A549 (cell line): ENCODE measurements around the gene SKIDA1. TPM values are rescaled to one million over a fixed set of nuclear protein-coding genes. Genes with fewer than 3 reads are reported as not detected.

Experiments used
- ATAC-seq, 2 experiments: fragments of 200-7000 bp in 1 of 2; fragments of >200 bp in 1 of 2; cut with Nextera tagmentation in 1 of 2; cut with Tn5 transposase in 1 of 2; 3 replicates each; pipeline versions ENCODE4 v1.8.0 to v1.9.1; 2018 to 2020; ENCODE audit warnings: mild to moderate bottlenecking in 1 of 2, moderate library complexity in 1 of 2
- CTCF ChIA-PET: fragments of 300-600 bp; sonication (Branson Sonifier 250); formaldehyde crosslinking; extraction: SDS; loops from one replicate; lab custom pipeline; 2021; ENCODE audit warnings: antibody characterized with exemption, inconsistent platforms; lab: Yijun Ruan, JAX
- POLR2A ChIA-PET: fragments of 350-600 bp; formaldehyde crosslinking; extraction: SDS; loops from one replicate; lab custom pipeline; 2021; ENCODE audit warnings: antibody characterized with exemption, inconsistent platforms; lab: Yijun Ruan, JAX
- DNase-seq, 2 experiments: peaks; one replicate each; pipeline versions ENCODE4 v3.0.0 to v3.0.0-alpha.2; 2011 to 2016; ENCODE audit warnings: low read depth in 1 of 2, low spot score in 1 of 2
- FAIRE-seq: peaks from 2 replicates; lab custom pipeline; 2011; peaks lifted over from hg19 to GRCh38; lab: Jason Lieb, UNC
- H3K27ac ChIP-seq, 2 experiments: fragments of >200 bp; sonication (Bioruptor Twin); formaldehyde crosslinking; 3 replicates each; pipeline ENCODE4 v1.5.1; 2016 to 2017
- H3K4me1 ChIP-seq: fragments of >200 bp; sonication (Bioruptor Twin); formaldehyde crosslinking; 3 replicates; pipeline ENCODE4 v1.6.1; 2016
- H3K4me2 ChIP-seq: fragments of >200 bp; sonication (Bioruptor Twin); formaldehyde crosslinking; 3 replicates; pipeline ENCODE4 v1.6.1; 2016
- H3K4me3 ChIP-seq: fragments of >200 bp; sonication (Bioruptor Twin); formaldehyde crosslinking; 3 replicates; pipeline ENCODE4 v1.5.1; 2016
- H3K9me3 ChIP-seq: fragments of >200 bp; sonication (Bioruptor Twin); formaldehyde crosslinking; 3 replicates; pipeline ENCODE4 v1.6.1; 2016
- CHD2 ChIP-seq: fragments of 150-350 bp; IDR thresholded peaks from 2 replicates; pipeline ENCODE4 v1.6.1; 2014; ENCODE audit warnings: low read length; ENCODE audit not compliant: partially characterized antibody
- EHF ChIP-seq: fragments of 250-450 bp; sonication (Bioruptor Pico); IDR thresholded peaks from 2 replicates; pipeline ENCODE4 v1.5.0; 2020; ENCODE audit warnings: mild to moderate bottlenecking
- EP300 ChIP-seq, 2 experiments: fragments of >200 bp; sonication (Bioruptor Twin); formaldehyde crosslinking; IDR thresholded peaks; 2 replicates in 1 of 2; 3 replicates in 1 of 2; pipeline ENCODE4 v1.6.1; 2016 to 2017
- ESRRA ChIP-seq: fragments of 150-350 bp; IDR thresholded peaks from 2 replicates; pipeline ENCODE4 v1.6.1; 2014; ENCODE audit warnings: mild to moderate bottlenecking, low read length, borderline replicate concordance
- HOXB13 ChIP-seq: fragments of 250-450 bp; sonication (Bioruptor Pico); IDR thresholded peaks from 2 replicates; pipeline ENCODE4 v1.5.0; 2020; ENCODE audit warnings: low read depth, mild to moderate bottlenecking, moderate library complexity
- KDM1A ChIP-seq: fragments of 200-600 bp; sonication (generic); IDR thresholded peaks from 2 replicates; pipeline ENCODE4 v1.6.1; 2016; ENCODE audit warnings: low read depth, mild to moderate bottlenecking
- MAFK ChIP-seq: fragments of 450-650 bp; IDR thresholded peaks from 2 replicates; pipeline ENCODE4 v1.6.1; 2014; ENCODE audit not compliant: partially characterized antibody
- MAX ChIP-seq: IDR thresholded peaks from 2 replicates; pipeline ENCODE4 v1.6.1; 2012
- MAZ ChIP-seq: fragments of 150-350 bp; IDR thresholded peaks from 2 replicates; pipeline ENCODE4 v1.6.1; 2014; ENCODE audit warnings: antibody characterized with exemption, low read depth, low read length, borderline replicate concordance
- MYC ChIP-seq: IDR thresholded peaks from 2 replicates; pipeline ENCODE4 v1.6.1; 2012; ENCODE audit warnings: mild to moderate bottlenecking, inconsistent platforms, low read length, improper control_type of control experiment, borderline replicate concordance
- NFE2L2 ChIP-seq: fragments of 150-350 bp; conservative IDR thresholded peaks from 2 replicates; pipeline ENCODE4 v1.6.1; 2014; ENCODE audit warnings: low read length
- PBX3 ChIP-seq: IDR thresholded peaks from 2 replicates; pipeline ENCODE4 v1.6.1; 2012
- POLR2A ChIP-seq: IDR thresholded peaks from 2 replicates; pipeline ENCODE4 v1.6.1; 2012; ENCODE audit warnings: mild to moderate bottlenecking, low read length
- POLR2AphosphoS2 ChIP-seq: conservative IDR thresholded peaks from 2 replicates; pipeline ENCODE4 v1.6.1; 2012; ENCODE audit warnings: low read length, improper control_type of control experiment, inconsistent platforms
- RAD21 ChIP-seq, 2 experiments: fragments of >200 bp in 1 of 2; sonication (Bioruptor Twin) in 1 of 2; formaldehyde crosslinking in 1 of 2; IDR thresholded peaks in 1 of 2; conservative IDR thresholded peaks in 1 of 2; 2 replicates in 1 of 2; 3 replicates in 1 of 2; pipeline ENCODE4 v1.6.1; 2012 to 2018; ENCODE audit warnings: inconsistent platforms in 1 of 2
- RARB ChIP-seq: fragments of 250-450 bp; sonication (Bioruptor Pico); IDR thresholded peaks from 2 replicates; pipeline ENCODE4 v1.8.0; 2021; ENCODE audit warnings: mild to moderate bottlenecking, moderate library complexity
- SMC3 ChIP-seq: fragments of >200 bp; sonication (Bioruptor Twin); formaldehyde crosslinking; IDR thresholded peaks from 3 replicates; pipeline ENCODE4 v1.6.1; 2018; ENCODE audit warnings: inconsistent platforms
- SREBF2 ChIP-seq: fragments of 450-650 bp; IDR thresholded peaks from 2 replicates; pipeline ENCODE4 v1.6.1; 2014; ENCODE audit warnings: mild to moderate bottlenecking, moderate library complexity
- ZFP36 ChIP-seq: fragments of 450-650 bp; IDR thresholded peaks from 2 replicates; pipeline ENCODE4 v1.6.1; 2014; ENCODE audit warnings: borderline replicate concordance; ENCODE audit not compliant: partially characterized antibody
- ZNF302 ChIP-seq: fragments of 250-450 bp; sonication (Bioruptor Pico); IDR thresholded peaks from 2 replicates; pipeline ENCODE4 v1.9.0; 2021; ENCODE audit warnings: inconsistent platforms, mild to moderate bottlenecking, moderate library complexity
- WGBS: methylation state at CpG from one replicate; pipeline ENCODE4 v1.1.6; 2017; ENCODE audit errors: missing lambda C conversion rate; 5-methylcytosine and 5-hydroxymethylcytosine counted together
- polyA plus RNA-seq, 4 experiments: library from polyadenylated mRNA; depleted of rRNA in 3 of 4; stranded (reverse); fragments of >200 nt; fragmentation: RNase III in 1 of 4; extraction: RNeasy Plus Mini Kit Qiagen cat#74134 plus additional on column Dnase treatment in 1 of 4; gene quantifications; 2 replicates in 3 of 4; 3 replicates in 1 of 4; pipeline ENCODE4 v1.2.3, GENCODE V29; 2011 to 2017
- TF ChIP-seq, protein P1 (sequence below): fragments of >200 bp; sonication (Bioruptor Twin); formaldehyde crosslinking; IDR thresholded peaks from 3 replicates; pipeline ENCODE4 v1.5.1; 2016

SKIDA1 gene
- polyA plus RNA-seq, 2 of the 4 experiments (the other 2 are of a cell fraction) = 1.0 to 4.1 TPM

DNA sequence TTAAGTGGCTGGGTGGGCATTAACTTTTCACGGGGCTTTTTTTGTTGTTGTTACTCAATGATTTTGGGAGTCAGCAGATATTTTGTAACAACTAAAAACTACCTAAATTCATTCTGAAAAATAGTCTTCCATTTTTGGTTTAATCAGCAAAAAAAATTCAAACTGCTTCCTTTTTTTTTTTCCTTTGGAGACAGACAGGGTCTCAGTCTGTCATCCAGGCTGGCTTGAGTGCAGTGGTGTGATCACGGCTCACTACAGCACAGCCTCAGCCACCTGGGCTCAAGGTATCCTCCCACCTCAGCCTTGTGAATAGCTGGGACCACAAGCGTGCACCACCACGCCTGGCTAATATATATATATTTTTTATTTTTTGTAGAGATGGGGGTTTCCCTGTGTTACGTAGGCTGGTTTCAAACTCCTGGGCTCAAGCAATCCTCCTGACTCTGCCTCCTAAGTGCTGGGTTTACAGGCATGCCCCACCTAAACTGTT lies 36.5 kb downstream of the SKIDA1 start:
- DNase-seq = no peak
- peak overlapping the region; percentile 29; the same call in 2 of the 3 replicates for H3K4me2 ChIP-seq
- ATAC-seq = peak in 1 of 2 experiments; percentile 27; a peak in 1 of 6 replicates
- 76% methylated on average over 5 of the region's 5 CpGs for WGBS
- no peak for FAIRE-seq
- POLR2A ChIA-PET = no interaction called here
- no peak overlapping the region for H3K4me3 ChIP-seq
- H3K27ac ChIP-seq = peak overlapping the region; percentile 34 to 74; a peak in 5 of 6 replicates
- TF ChIP-seq MAFK (peak; percentile 83), SREBF2 (no peak)
- TF ChIP-seq, all 56 proteins: peak for 1
- CTCF ChIA-PET = interaction anchor here (0.9 to 9.4 kb wide), 2 partner anchors 108 to 210 kb away, joined by 3 to 97 read pairs; no protein-coding TSS in a partner anchor
- peaks cover 56% of the 10 kb centered on the region for H3K4me1 ChIP-seq
- H3K9me3 ChIP-seq = no peaks in the 10 kb centered on the region

DNA sequence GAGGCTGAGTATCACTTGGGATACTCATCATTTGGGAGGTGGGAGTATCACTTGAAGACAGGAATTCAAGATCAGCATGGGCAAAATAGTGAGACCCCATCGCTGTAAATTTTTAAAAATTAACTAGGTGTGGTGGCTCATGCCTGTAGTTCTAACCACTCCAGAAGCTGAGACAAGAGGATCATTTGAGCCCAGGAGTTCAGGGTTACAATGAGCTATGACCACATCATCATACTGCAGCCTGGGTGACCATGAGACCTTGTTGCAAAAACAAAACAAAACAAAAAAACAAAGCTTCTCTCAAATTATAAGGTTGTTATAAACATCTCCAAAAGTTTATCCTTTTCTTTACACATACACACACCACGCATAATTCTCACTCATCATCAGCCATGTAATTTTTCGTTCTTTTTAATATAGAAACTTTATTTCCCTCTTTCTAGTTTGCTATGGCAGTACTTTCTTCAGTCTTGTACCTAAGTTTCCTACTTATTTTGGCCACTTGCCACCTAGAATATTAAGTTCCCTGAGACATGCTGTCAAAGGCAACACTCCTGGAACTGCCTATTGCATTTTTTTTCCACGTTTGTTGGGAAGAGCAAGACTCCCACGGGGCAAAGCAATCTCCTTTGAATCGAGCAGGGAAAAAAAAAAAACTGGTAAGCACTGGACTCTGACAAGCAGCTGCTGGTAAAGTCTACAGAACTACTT lies 37.1 kb downstream of the SKIDA1 start:
- FAIRE-seq = no peak
- ChIA-PET CTCF (interaction anchor here (0.9 to 9.4 kb wide), 4 partner anchors 8 to 210 kb away, joined by 3 to 97 read pairs (median 10); no protein-coding TSS in a partner anchor), POLR2A (no interaction called here)
- H3K4me2 ChIP-seq = peak overlapping the region; percentile 29; the same call in 2 of the 3 replicates
- no peaks in the 10 kb centered on the region for H3K9me3 ChIP-seq
- peak in 1 of 2 experiments; percentile 63; a peak in 4 of 6 replicates for ATAC-seq
- no peak for TF ChIP-seq POLR2AphosphoS2
- TF ChIP-seq SMC3 = no peak
- no peak for TF ChIP-seq PBX3
- no peak for TF ChIP-seq RARB (CRISPR knock-in tag)
- no peak for TF ChIP-seq SREBF2
- no peak for TF ChIP-seq ZNF302 (CRISPR knock-in tag)
- TF ChIP-seq EP300 (IDR thresholded peaks at IDR 0.05) = no peak
- no peak for TF ChIP-seq CHD2
- TF ChIP-seq POLR2A = no peak
- TF ChIP-seq MAX = no peak
- no peak for TF ChIP-seq KDM1A
- TF ChIP-seq NFE2L2 = no peak
- TF ChIP-seq RAD21 (conservative IDR thresholded peaks at IDR 0.05 in 1 of 2, IDR thresholded peaks at IDR 0.05 in 1 of 2) = no peak
- TF ChIP-seq EHF (CRISPR knock-in tag) = no peak
- no peak for TF ChIP-seq MAZ
- TF ChIP-seq MYC = no peak
- TF ChIP-seq HOXB13 (CRISPR knock-in tag) = no peak
- TF ChIP-seq ESRRA = no peak
- TF ChIP-seq ZFP36 = no peak
- TF ChIP-seq, protein P1, sequence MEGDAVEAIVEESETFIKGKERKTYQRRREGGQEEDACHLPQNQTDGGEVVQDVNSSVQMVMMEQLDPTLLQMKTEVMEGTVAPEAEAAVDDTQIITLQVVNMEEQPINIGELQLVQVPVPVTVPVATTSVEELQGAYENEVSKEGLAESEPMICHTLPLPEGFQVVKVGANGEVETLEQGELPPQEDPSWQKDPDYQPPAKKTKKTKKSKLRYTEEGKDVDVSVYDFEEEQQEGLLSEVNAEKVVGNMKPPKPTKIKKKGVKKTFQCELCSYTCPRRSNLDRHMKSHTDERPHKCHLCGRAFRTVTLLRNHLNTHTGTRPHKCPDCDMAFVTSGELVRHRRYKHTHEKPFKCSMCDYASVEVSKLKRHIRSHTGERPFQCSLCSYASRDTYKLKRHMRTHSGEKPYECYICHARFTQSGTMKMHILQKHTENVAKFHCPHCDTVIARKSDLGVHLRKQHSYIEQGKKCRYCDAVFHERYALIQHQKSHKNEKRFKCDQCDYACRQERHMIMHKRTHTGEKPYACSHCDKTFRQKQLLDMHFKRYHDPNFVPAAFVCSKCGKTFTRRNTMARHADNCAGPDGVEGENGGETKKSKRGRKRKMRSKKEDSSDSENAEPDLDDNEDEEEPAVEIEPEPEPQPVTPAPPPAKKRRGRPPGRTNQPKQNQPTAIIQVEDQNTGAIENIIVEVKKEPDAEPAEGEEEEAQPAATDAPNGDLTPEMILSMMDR = no peak
- WGBS = 44% methylated on average over 6 of the region's 6 CpGs
- H3K4me1 ChIP-seq = peaks cover 50% of the 10 kb centered on the region
- peak overlapping the region; percentile 34 to 74; a peak in 5 of 6 replicates for H3K27ac ChIP-seq
- peak in 1 of 2 experiments; percentile 37 for DNase-seq
- no peak overlapping the region for H3K4me3 ChIP-seq
